Right lobe of liver (tissue), 4 donors: ENCODE data around the gene DUS2.

Experiments used
- POLR2A ChIP-seq: fragments of 450-650 bp; IDR thresholded peaks from one replicate; pipeline ENCODE4 v1.6.1; 2017; ENCODE audit warnings: antibody characterized with exemption, mild to moderate bottlenecking
- TF ChIP-seq, protein P1 (sequence below), 4 donors: fragments of 200-600 bp in 3 of 4; fragments of 450-650 bp in 1 of 4; IDR thresholded peaks; one replicate each; pipeline versions ENCODE4 v1.5.1 to v1.8.0; 2016 to 2022; ENCODE audit warnings: antibody characterized with exemption in 4 of 4, mild to moderate bottlenecking in 2 of 4
- donor health status: DM: no; HTN: no; CAD: no.
- donor health status: DM: no; HTN: no; CAD: no.
- donor health status: DM: no; HTN: yes; CAD: no.

DNA sequence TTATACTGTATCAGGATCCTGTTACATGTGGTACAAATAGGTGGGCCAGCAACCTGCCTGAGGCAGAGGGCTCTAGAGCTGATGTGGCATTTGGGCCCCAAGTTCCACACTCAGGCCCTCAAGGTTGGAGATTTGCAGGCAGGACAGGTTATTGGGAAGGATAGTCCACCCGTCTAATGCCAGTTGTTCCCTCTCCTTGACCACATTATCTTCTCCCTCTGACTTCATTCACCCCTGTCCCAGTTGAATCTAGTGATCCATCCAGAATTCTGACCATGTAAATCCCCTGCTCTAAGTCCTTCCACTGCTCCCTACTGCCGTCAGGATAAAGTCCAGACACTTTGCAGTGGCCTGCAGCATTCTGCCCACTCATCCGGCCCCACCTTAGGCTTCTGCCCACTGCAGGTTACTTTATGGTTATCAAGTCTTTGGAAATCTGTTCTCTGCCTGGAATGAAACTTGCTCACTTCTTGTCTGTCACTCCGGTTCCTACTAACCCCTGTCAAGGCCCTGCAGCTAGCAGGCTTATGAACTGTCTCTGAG is 60.2 kb downstream of the DUS2 start:
- TF ChIP-seq POLR2A: no peak
- TF ChIP-seq, protein P1, sequence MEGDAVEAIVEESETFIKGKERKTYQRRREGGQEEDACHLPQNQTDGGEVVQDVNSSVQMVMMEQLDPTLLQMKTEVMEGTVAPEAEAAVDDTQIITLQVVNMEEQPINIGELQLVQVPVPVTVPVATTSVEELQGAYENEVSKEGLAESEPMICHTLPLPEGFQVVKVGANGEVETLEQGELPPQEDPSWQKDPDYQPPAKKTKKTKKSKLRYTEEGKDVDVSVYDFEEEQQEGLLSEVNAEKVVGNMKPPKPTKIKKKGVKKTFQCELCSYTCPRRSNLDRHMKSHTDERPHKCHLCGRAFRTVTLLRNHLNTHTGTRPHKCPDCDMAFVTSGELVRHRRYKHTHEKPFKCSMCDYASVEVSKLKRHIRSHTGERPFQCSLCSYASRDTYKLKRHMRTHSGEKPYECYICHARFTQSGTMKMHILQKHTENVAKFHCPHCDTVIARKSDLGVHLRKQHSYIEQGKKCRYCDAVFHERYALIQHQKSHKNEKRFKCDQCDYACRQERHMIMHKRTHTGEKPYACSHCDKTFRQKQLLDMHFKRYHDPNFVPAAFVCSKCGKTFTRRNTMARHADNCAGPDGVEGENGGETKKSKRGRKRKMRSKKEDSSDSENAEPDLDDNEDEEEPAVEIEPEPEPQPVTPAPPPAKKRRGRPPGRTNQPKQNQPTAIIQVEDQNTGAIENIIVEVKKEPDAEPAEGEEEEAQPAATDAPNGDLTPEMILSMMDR (IDR thresholded peaks at IDR 0.05): no peak
